H1 (cell line): ENCODE results near the gene SNTG2. TPM values are rescaled to one million over a fixed set of nuclear protein-coding genes. Genes with fewer than 3 reads are reported as not detected.

Source experiments
- CTCF ChIA-PET: fragments of 300-600 bp; sonication (Branson Sonifier 250); formaldehyde crosslinking; loops from one replicate; lab custom pipeline; 2021; ENCODE audit not compliant: partially characterized antibody; lab: Charles Lee
- POLR2A ChIA-PET: fragments of 300-600 bp; sonication (Branson Sonifier 250); formaldehyde crosslinking; loops from one replicate; lab custom pipeline; 2021; ENCODE audit warnings: inconsistent platforms; ENCODE audit not compliant: partially characterized antibody; lab: Charles Lee
- DNase-seq, 2 experiments: peaks; one replicate each; pipeline versions ENCODE4 v3.0.0 to v3.0.0-alpha.2; 2010 to 2022; ENCODE audit warnings: low spot score in 2 of 2, low read depth in 1 of 2, mixed read lengths in 1 of 2
- FAIRE-seq: peaks from 2 replicates; lab custom pipeline; 2011; peaks lifted over from hg19 to GRCh38; lab: Jason Lieb, UNC
- H2AFZ ChIP-seq: 2 replicates; pipeline ENCODE4 v1.8.1; 2012; ENCODE audit warnings: low read length, inconsistent platforms
- H2AK5ac ChIP-seq: 2 replicates; pipeline ENCODE4 v1.6.1; 2013; ENCODE audit warnings: low read depth, low read length
- H2BK120ac ChIP-seq: replicated peaks from 2 replicates; pipeline ENCODE3; 2013; ENCODE audit warnings: low read depth, low read length, inconsistent platforms
- H2BK12ac ChIP-seq: 2 replicates; pipeline ENCODE4 v1.6.1; 2013; ENCODE audit warnings: low read depth, low read length
- H2BK15ac ChIP-seq: 2 replicates; pipeline ENCODE4 v1.6.1; 2013; ENCODE audit warnings: low read length
- H2BK20ac ChIP-seq: 2 replicates; pipeline ENCODE4 v1.6.1; 2013; ENCODE audit warnings: low read length
- H2BK5ac ChIP-seq: 2 replicates; pipeline ENCODE4 v1.6.1; 2013; ENCODE audit warnings: low read depth, low read length
- H3K14ac ChIP-seq: 2 replicates; pipeline ENCODE4 v1.6.1; 2013; ENCODE audit warnings: inconsistent platforms; ENCODE audit not compliant: insufficient read length
- H3K18ac ChIP-seq: 2 replicates; pipeline ENCODE4 v1.6.1; 2013; ENCODE audit warnings: low read length; ENCODE audit errors: extremely low read depth
- H3K23ac ChIP-seq: 2 replicates; pipeline ENCODE4 v1.6.1; 2013; ENCODE audit warnings: inconsistent platforms; ENCODE audit not compliant: insufficient read length
- H3K23me2 ChIP-seq: 2 replicates; pipeline ENCODE4 v1.6.1; 2013; ENCODE audit warnings: low read depth, low read length
- H3K27ac ChIP-seq: 2 replicates; pipeline ENCODE4 v1.6.1; 2011; ENCODE audit warnings: low read depth, low read length, inconsistent platforms
- H3K27me3 ChIP-seq, 4 experiments: replicated peaks in 1 of 4; 1 replicate in 1 of 4; 2 replicates in 3 of 4; pipeline versions ENCODE4 v1.6.1 to v1.8.1; 2011 to 2013; ENCODE audit warnings: low read length in 3 of 4, mild to moderate bottlenecking in 3 of 4, inconsistent platforms in 2 of 4, mixed read lengths in 2 of 4, moderate library complexity in 1 of 4; ENCODE audit not compliant: control insufficient read depth in 3 of 4, insufficient read depth in 3 of 4; ENCODE audit errors: extremely low read depth in 1 of 4
- H3K36me3 ChIP-seq, 4 experiments: 2 replicates each; pipeline versions ENCODE4 v1.6.1 to v1.8.1; 2011 to 2013; ENCODE audit warnings: mild to moderate bottlenecking in 4 of 4, low read length in 3 of 4, moderate library complexity in 2 of 4, control low read depth in 1 of 4, inconsistent platforms in 1 of 4; ENCODE audit not compliant: insufficient read depth in 4 of 4, control insufficient read depth in 2 of 4
- H3K4ac ChIP-seq: replicated peaks from 2 replicates; pipeline ENCODE3; 2013; ENCODE audit warnings: low read length, low read depth, mixed read lengths, inconsistent platforms; ENCODE audit not compliant: insufficient read length
- H3K4me1 ChIP-seq, 4 experiments: replicated peaks in 1 of 4; 1 replicate in 1 of 4; 2 replicates in 3 of 4; pipeline versions ENCODE4 v1.6.1 to v1.8.1; 2011 to 2013; ENCODE audit warnings: low read length in 3 of 4, inconsistent platforms in 2 of 4, mixed read lengths in 1 of 4; ENCODE audit not compliant: insufficient read depth in 4 of 4, control insufficient read depth in 3 of 4
- H3K4me2 ChIP-seq, 2 experiments: 2 replicates each; pipeline versions ENCODE4 v1.6.1 to v1.8.1; 2011 to 2013; ENCODE audit warnings: low read depth in 2 of 2, low read length in 2 of 2, control low read depth in 1 of 2, inconsistent platforms in 1 of 2, mild to moderate bottlenecking in 1 of 2; ENCODE audit not compliant: insufficient read depth in 1 of 2
- H3K4me3 ChIP-seq, 4 experiments: fragments of 200-600, 300-600 bp in 1 of 4; sonication (generic), shearing (Covaris generic), sonication (Bioruptor Twin) in 1 of 4; 2 replicates each; pipeline versions ENCODE4 v1.5.1 to v1.8.1; 2011 to 2016; ENCODE audit warnings: low read length in 4 of 4, low read depth in 3 of 4, control low read depth in 2 of 4, inconsistent platforms in 2 of 4, mild to moderate bottlenecking in 2 of 4, mixed read lengths in 1 of 4, moderate library complexity in 1 of 4; ENCODE audit not compliant: insufficient read depth in 2 of 4; ENCODE audit errors: extremely low read depth in 1 of 4
- H3K56ac ChIP-seq: replicated peaks from 2 replicates; pipeline ENCODE3; 2013; ENCODE audit warnings: low read depth, mild to moderate bottlenecking, mixed read lengths, low read length, inconsistent platforms; ENCODE audit not compliant: insufficient read length
- H3K79me1 ChIP-seq: 2 replicates; pipeline ENCODE4 v1.6.1; 2013; ENCODE audit warnings: low read depth, low read length, control low read depth
- H3K79me2 ChIP-seq, 2 experiments: 2 replicates each; pipeline versions ENCODE4 v1.6.1 to v1.8.1; 2012 to 2013; ENCODE audit warnings: low read length in 2 of 2, mild to moderate bottlenecking in 2 of 2, inconsistent platforms in 1 of 2; ENCODE audit not compliant: insufficient read depth in 2 of 2, control insufficient read depth in 1 of 2
- H3K9ac ChIP-seq, 4 experiments: replicated peaks in 1 of 4; 1 replicate in 1 of 4; 2 replicates in 3 of 4; pipeline versions ENCODE4 v1.6.1 to v1.8.1; 2011 to 2013; ENCODE audit warnings: low read depth in 3 of 4, low read length in 3 of 4, control low read depth in 2 of 4, mild to moderate bottlenecking in 2 of 4, moderate library complexity in 2 of 4, inconsistent platforms in 1 of 4; ENCODE audit errors: extremely low read depth in 1 of 4
- H3K9me3 ChIP-seq, 2 experiments: 2 replicates each; pipeline versions ENCODE4 v1.6.1 to v1.8.1; 2012 to 2013; ENCODE audit warnings: mild to moderate bottlenecking in 2 of 2, moderate library complexity in 2 of 2, control low read depth in 1 of 2, inconsistent platforms in 1 of 2, low read depth in 1 of 2, low read length in 1 of 2, mixed read lengths in 1 of 2; ENCODE audit not compliant: insufficient read depth in 2 of 2
- H4K20me1 ChIP-seq, 2 experiments: replicated peaks in 1 of 2; 2 replicates each; pipeline versions ENCODE3 to v1.8.1; 2011 to 2013; ENCODE audit warnings: inconsistent platforms in 2 of 2, low read length in 2 of 2, mild to moderate bottlenecking in 1 of 2; ENCODE audit not compliant: insufficient read depth in 2 of 2, control insufficient read depth in 1 of 2
- H4K5ac ChIP-seq: 2 replicates; pipeline ENCODE4 v1.6.1; 2013; ENCODE audit warnings: low read length, low read depth, mixed read lengths, inconsistent platforms; ENCODE audit not compliant: insufficient read length
- H4K8ac ChIP-seq: 2 replicates; pipeline ENCODE4 v1.8.0; 2013; ENCODE audit warnings: mild to moderate bottlenecking, moderate library complexity, low read length, inconsistent platforms; ENCODE audit not compliant: insufficient read depth; ENCODE audit errors: extremely low read depth
- H4K91ac ChIP-seq: replicated peaks from 2 replicates; pipeline ENCODE3; 2013; ENCODE audit warnings: low read length, mixed read lengths, inconsistent platforms; ENCODE audit not compliant: insufficient read length
- ATF2 ChIP-seq: IDR thresholded peaks from 2 replicates; pipeline ENCODE4 v1.6.1; 2012; ENCODE audit warnings: low read length, inconsistent platforms
- BCL11A ChIP-seq, 2 experiments: IDR thresholded peaks; one replicate each; pipeline ENCODE4 v1.6.1; 2011; ENCODE audit warnings: low read depth in 2 of 2, low read length in 2 of 2, mild to moderate bottlenecking in 2 of 2
- EGR1 ChIP-seq: IDR thresholded peaks from 2 replicates; pipeline ENCODE4 v1.6.1; 2011; ENCODE audit warnings: low read depth, low read length, borderline replicate concordance
- GABPA ChIP-seq: IDR thresholded peaks from 2 replicates; pipeline ENCODE4 v1.6.1; 2011; ENCODE audit warnings: mild to moderate bottlenecking, low read length, moderate library complexity, borderline replicate concordance; ENCODE audit not compliant: insufficient read depth
- POLR2AphosphoS5 ChIP-seq: IDR thresholded peaks from 2 replicates; pipeline ENCODE4 v1.6.1; 2011; ENCODE audit warnings: low read depth, low read length
- RBBP5 ChIP-seq: IDR thresholded peaks from 2 replicates; pipeline ENCODE4 v1.7.1; 2012; ENCODE audit warnings: low read depth, mild to moderate bottlenecking, inconsistent platforms, low read length, moderate library complexity, borderline replicate concordance
- RNF2 ChIP-seq: fragments of 200-900, 300-1000 bp; sonication (generic); IDR thresholded peaks from 2 replicates; pipeline ENCODE4 v1.7.1; 2016; ENCODE audit warnings: borderline replicate concordance, low read depth, mild to moderate bottlenecking, antibody characterized with exemption, low read length; ENCODE audit not compliant: poor library complexity, severe bottlenecking; ENCODE audit errors: missing control alignments
- RXRA ChIP-seq: IDR thresholded peaks from 2 replicates; pipeline ENCODE4 v1.6.1; 2011; ENCODE audit warnings: low read depth, mild to moderate bottlenecking, low read length, moderate library complexity; ENCODE audit not compliant: insufficient read depth
- TBP ChIP-seq: IDR thresholded peaks from 2 replicates; pipeline ENCODE4 v1.6.1; 2011; ENCODE audit warnings: low read depth, low read length, improper control_type of control experiment
- TEAD4 ChIP-seq: IDR thresholded peaks from 2 replicates; pipeline ENCODE4 v1.6.1; 2012; ENCODE audit warnings: low read depth, low read length, inconsistent platforms, mixed read lengths
- WGBS, 2 experiments: shearing (Covaris generic) in 1 of 2; methylation state at CpG; one replicate each; pipeline versions ENCODE4 v1.1.6 to v1.1.7; 2013 to 2015; ENCODE audit warnings: low lambda C conversion rate in 2 of 2, mixed read lengths in 2 of 2, inconsistent platforms in 1 of 2, low coverage in 1 of 2, missing lambda C conversion rate in 1 of 2; ENCODE audit not compliant: insufficient replicate concordance in 2 of 2, insufficient coverage in 1 of 2, insufficient read length in 1 of 2; ENCODE audit errors: extremely low coverage in 1 of 2, missing lambda C conversion rate in 1 of 2; 5-methylcytosine and 5-hydroxymethylcytosine counted together
- polyA plus RNA-seq, 7 experiments: library from polyadenylated mRNA; depleted of rRNA in 3 of 7; stranded (reverse) in 5 of 7; unstranded in 2 of 7; fragments of >200 nt in 5 of 7; fragments of 200-250 nt in 2 of 7; gene quantifications; 1 replicate in 5 of 7; 2 replicates in 1 of 7; 4 replicates in 1 of 7; pipeline versions ENCODE4 v1.2.1 to v1.2.3, GENCODE V29; 2011 to 2013; ENCODE audit warnings: missing spikeins in 2 of 7, mixed read lengths in 2 of 7
- total RNA-seq: library from RNA; stranded (reverse); fragmentation: NEBNext Ultra II Directional; extraction: Animal tissue kit (Norgen Biotek cat#: 25700); gene quantifications from 2 replicates; pipeline ENCODE4 v1.2.1, GENCODE V29; 2021

Gene SNTG2
- total and polyA plus RNA-seq, 2 of the 8 experiments (the other 6 are each of a cell fraction or from before 2014, with no cell fraction given): 6.6 to 18.1 TPM

DNA sequence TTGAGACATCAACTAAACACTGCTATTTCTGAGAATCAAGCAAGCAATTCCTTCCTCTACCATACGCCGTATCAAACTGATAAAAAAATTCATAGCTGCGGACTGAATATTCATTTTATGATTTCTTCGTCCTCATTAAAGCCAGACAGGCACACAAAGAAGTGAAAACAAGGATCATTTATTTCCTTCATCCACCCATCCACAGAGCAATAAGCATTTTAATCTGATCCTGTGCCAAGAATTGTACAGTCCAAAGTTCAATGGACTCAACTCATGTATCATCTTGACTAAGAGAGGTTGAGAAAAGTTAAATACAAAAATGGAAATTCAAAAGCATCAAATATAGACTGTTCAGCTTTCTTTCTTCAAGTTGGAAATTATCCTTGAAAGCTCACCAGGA lies 19.7 kb upstream of the SNTG2 start:
- no peak overlapping the region for H3K18ac ChIP-seq
- WGBS, 2 experiments: 96% methylated on average over 4 of the region's 4 CpGs; no CpG with 5 or more reads in 1 of the 2 experiments
- H3K27ac ChIP-seq: no peak overlapping the region
- peaks cover 0 to 2% (median under 1%) of the 10 kb centered on the region in 4 experiments; a peak in 2 of 7 replicates for H3K27me3 ChIP-seq
- H3K23me2 ChIP-seq: no peaks in the 10 kb centered on the region
- H4K5ac ChIP-seq: no peak overlapping the region
- H2BK12ac ChIP-seq: no peak overlapping the region
- H2AFZ ChIP-seq: no peak overlapping the region
- H3K79me2 ChIP-seq: no peaks in the 10 kb centered on the region
- H4K20me1 ChIP-seq: no peaks in the 10 kb centered on the region
- H4K91ac ChIP-seq: no peak overlapping the region
- no peak overlapping the region for H4K8ac ChIP-seq
- no peak for DNase-seq
- no peak overlapping the region for H2BK5ac ChIP-seq
- H3K23ac ChIP-seq: no peak overlapping the region
- peaks cover 10 to 11% of the 10 kb centered on the region in 2 experiments; a peak in 2 of 4 replicates for H3K9me3 ChIP-seq
- no peak for FAIRE-seq
- H3K4ac ChIP-seq: no peak overlapping the region
- peaks cover 4 to 12% (median 9%) of the 10 kb centered on the region in 4 experiments; a peak in 5 of 7 replicates for H3K4me1 ChIP-seq
- no peak overlapping the region for H3K4me2 ChIP-seq
- CTCF ChIA-PET: no interaction called here
- H2BK20ac ChIP-seq: no peak overlapping the region
- H3K14ac ChIP-seq: no peak overlapping the region
- H2AK5ac ChIP-seq: no peak overlapping the region
- no peak overlapping the region for H3K56ac ChIP-seq
- POLR2A ChIA-PET: no interaction called here
- H2BK15ac ChIP-seq: no peak overlapping the region
- no peak overlapping the region for H3K4me3 ChIP-seq
- no peak for TF ChIP-seq TEAD4
- no peak for TF ChIP-seq RXRA
- no peak for TF ChIP-seq TBP
- no peak for TF ChIP-seq RBBP5
- no peak for TF ChIP-seq EGR1
- no peak for TF ChIP-seq POLR2AphosphoS5
- no peak for TF ChIP-seq GABPA
- TF ChIP-seq BCL11A (IDR thresholded peaks at IDR 0.05; ENCODE audit: low read depth in 2 of 2, low read length in 2 of 2): no peak
- TF ChIP-seq ATF2: no peak
- no peak for TF ChIP-seq RNF2
- H3K9ac ChIP-seq: no peak overlapping the region
- H3K79me1 ChIP-seq: no peaks in the 10 kb centered on the region
- H2BK120ac ChIP-seq: no peak overlapping the region
- H3K36me3 ChIP-seq: no peaks in the 10 kb centered on the region
